T-helper 9 cell (primary cell): Measurements from ENCODE around the gene EIF3A.
A peak's percentile ranks its signal among the peaks of the same experiment; 100 is the strongest.
"Not testable (repeated sequence)": the region's sequence is repeated elsewhere in the genome, so short reads cannot be mapped to it uniquely, and the experiment has no call there.

Experiments used
- DNase-seq: peaks from one replicate; pipeline ENCODE4 v3.0.0-alpha.2; 2020

EIF3A gene

DNA sequence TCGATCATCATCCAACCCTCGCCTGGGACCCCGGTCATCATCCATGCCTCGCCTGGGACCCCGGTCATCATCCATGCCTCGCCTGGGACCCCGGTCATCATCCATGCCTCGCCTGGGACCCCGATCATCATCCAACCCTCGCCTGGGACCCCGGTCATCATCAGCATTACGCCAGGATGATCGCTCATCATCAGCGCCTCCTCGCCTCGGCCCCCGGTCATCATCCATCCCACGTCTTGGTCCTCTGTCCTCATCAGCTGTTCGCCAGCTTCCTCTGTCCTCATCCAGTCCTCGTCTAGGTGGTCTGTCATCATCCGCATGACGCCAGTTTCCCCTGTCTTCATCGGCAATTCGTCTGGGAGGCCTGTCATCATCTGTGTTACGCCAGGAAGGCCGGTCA, 38.4 kb downstream of the EIF3A start:
- DNase-seq = no peak

DNA sequence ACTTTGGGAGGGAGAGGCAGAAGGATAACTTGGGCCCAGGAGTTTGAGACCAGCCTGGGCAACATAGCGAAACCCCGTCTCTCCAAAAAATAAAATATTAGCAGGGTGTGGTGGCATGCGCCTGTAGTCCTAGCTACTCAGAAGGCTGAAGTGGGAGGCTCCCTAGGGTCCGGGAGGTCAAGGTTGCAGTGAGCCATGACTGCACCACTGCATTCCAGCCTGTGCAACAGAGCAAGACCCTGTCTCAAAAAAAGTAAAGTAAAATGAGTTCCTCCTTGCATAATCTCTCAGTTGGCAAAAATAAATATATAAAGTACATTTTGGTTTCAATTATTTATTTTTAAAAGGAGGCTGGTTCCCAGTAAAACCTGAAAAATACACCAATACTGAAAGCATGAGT, 39.3 kb downstream of the EIF3A start:
- DNase-seq = no peak

DNA sequence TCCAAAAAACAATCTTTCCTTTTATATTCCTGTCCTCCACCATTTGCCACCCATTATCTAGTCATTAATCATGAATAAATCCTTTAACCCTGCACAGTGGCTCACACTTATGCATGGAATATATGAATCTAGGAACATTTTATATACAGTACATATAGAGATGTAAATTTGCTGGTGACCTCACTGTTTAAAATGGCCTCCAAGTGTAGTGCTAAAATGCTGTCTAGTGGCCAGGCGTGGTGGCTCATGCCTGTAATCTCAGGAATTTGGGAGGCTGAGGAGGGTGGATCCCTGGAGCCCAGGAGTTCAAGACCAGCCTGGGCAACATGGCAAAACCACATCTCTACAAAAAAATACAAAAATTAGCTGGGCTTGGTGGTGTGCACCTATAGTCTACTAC, 41.5 kb downstream of the EIF3A start:
- DNase-seq = no peak

DNA sequence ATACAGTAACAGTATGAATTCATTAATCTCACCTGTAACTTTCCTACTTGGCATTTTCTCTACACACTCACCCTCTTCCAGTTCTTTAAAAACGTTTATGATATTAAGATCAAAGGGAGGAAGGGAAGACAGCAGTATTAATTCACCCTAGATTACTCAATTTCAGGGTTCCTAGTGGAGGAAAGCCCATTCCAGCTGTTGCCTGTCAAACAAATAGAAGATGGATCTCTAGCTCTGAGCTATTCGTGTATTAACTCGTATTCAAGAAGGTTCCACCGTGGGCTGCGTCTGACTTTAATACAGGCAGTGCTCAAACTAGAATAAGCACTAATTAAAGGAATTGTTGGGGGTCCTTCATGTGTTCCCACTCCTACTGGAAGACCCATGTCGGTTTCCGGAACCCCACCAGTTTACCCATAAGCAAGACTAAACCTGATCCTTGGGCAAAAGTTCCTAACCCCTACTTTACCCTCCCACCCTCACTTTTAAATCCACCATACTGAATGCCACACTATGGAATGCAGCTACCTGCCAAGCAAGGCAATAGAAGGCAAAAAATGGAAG, 49.0 kb downstream of the EIF3A start:
- DNase-seq = no peak

DNA sequence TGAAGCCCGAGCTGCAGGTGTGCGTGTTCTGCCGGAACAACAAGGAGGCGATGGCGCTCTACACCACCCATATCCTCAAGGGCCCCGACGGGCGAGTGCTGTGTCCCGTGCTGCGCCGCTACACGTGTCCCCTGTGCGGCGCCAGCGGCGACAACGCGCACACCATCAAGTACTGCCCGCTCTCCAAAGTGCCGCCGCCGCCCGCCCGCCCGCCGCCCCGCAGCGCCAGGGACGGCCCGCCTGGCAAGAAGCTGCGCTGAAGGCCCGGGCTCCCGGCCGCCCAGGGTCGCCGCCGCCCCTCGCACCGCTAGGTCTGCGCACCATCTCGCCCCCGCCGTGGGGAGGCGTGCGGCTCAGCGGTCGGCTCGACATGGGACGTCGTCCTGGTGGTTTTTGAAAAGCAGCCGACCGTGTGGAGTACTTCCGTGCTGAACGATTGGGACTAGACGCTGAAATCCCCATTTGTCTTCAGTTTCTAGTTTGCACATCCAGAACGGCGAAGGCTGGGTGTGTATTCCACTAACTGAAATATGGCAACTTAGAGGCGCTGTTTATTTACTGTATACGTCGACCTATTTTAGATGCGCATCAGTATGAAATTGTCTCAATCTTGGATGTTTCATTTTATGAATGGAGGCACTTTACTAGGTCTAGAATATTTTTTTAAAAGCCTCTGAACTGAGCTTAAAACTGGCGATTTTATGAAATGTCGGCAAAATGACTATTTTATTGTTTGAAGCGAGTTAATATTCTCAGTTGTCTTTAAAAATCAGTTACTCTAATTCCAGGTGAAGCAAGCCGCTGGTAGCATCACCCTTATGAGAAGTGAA, 50.0 kb downstream of the EIF3A start:
- DNase-seq = peak; percentile 32

DNA sequence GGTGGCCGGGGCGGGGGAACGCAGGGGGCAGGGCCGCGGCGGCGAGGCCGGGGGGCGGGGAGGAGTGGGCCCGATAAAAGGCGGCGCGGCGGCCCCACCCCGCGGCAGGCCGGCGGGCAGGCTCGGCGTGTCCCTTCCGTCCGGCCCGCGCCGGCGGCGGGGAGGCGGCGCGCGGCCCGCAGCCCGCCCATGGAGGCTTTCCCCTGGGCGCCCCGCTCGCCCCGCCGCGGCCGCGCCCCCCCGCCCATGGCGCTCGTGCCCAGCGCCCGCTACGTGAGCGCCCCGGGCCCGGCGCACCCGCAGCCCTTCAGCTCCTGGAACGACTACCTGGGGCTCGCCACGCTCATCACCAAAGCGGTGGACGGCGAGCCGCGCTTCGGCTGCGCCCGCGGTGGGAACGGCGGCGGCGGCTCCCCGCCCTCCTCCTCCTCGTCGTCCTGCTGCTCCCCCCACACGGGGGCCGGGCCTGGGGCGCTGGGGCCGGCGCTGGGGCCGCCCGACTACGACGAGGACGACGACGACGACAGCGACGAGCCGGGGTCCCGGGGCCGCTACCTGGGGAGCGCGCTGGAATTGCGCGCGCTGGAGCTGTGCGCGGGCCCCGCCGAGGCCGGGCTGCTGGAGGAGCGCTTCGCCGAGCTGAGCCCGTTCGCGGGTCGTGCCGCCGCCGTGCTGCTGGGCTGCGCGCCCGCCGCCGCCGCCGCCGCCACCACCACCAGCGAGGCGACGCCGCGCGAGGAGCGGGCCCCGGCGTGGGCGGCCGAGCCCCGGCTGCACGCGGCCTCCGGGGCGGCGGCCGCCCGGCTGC, 50.8 kb downstream of the EIF3A start, which contains the start of gene NANOS1:
Gene NANOS1 (plus strand): TSS at position 102 of the 808 bp plus-strand sequence. CDS start 88 bp downstream, at position 190.
- DNase-seq = no peak

DNA sequence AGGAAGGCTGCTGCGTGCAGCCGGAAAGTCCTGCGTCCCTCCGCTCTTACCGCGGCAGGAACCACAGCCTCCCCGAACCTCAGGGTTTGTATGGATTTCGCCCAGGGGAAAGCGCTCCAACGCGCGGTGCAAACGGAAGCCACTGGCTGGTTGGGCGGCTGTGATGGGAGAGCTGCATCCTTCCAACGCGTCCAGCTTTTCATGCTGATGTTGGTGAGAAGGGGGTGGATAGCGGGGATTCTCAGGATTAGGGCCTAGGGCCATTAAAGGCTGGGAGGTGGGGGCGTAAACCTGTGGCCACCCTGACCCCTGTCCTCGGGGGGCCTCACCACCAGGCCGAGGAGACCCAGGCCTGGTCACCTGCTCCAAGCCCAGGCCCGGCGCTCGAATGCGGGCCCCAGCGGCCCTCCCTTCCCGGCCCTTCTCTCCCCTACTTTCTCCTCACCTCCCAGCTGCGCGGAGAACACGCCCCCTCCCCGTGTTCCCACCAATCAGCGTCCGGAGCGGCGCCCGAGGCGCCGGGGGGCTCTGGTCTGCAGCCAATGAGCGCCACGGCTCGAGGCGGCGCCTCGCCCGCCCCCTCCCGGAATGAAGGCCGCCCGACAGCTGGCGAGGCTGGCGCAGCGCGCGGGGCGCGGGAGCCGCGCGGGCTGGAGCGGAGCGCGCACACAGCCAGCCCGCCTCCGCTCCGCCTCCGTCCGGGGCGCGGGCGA, 51.6 kb downstream of the EIF3A start:
- peak; percentile 71 for DNase-seq

DNA sequence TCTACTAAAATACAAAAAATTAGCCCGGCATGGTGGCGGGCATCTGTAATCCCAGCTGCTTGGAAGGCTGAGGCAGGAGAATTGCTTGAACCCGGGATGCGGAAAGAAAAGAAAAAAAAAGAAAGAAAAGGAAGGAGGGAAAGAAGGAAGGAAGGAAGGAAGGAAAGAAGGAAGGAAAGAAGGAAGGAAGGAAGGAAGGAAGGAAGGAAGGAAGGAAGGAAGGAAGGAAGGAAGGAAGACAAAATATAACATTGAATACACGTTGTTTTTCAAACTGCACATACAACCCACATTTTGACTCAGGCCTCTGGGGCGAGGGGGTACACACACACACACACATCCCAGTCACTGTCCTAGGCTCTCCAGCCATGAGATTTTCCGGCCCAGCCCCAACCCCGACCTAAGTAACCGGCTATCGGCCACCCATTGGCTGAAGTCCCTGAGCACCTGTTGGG, 52.1 kb downstream of the EIF3A start:
- DNase-seq = not testable (repeated sequence)

DNA sequence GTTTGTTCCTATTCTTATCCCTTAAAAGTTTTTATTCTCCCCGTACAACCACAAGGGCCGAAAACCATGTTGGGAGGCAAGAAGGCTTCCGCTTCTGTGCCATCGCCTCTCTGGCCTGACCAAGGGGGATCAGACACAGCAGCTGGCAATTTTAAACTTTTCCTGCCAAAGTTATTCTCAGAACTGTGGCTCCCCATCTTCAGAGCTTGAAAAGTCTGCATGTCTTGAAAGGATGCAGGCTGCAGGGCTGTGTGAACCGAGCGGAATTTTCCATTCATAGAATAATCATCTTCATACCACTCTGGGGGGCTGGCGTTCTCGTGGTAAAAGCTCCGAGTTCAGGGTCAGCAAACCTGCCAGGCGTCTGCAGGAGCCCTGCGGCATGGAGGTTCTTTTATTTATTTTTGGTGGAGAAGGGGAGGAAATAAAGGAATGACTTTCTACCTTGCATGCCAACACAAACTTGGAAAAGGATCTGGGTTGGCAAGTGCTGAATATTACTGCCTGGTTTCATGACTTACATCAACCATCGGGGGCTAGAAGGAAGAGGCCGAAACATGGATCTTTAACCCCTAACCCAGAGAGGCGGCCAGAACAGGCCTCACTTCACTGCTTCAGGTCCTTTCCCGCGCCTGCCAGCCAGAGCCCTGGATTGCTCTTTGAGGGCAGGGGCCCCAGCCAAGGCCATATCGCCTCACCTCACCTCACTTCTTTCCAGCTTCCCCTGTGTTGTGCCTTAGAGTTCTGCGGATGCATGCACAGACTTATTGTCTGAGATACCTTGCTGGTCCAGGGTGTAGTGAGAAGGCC, 54.1 kb downstream of the EIF3A start:
- DNase-seq = no peak

DNA sequence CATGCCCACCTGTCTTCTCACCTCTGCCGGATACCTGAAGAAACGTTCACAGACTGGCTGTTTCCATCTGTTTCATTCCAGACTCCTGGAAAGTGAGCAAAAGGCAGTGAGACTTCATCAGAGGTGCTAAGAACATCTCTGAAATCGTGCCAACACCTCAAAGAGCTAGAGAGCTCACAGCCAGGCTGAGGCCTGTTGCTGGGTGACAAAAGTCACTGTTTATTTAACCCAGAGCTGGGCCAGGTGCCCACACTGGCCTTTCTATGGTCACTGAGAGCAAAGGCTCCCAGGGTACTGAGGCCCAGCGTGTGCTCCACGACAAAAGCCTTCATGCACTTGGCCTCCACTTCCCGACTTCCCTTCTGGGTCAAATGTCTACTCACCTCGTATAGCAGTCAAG, 54.8 kb downstream of the EIF3A start:
- no peak for DNase-seq

DNA sequence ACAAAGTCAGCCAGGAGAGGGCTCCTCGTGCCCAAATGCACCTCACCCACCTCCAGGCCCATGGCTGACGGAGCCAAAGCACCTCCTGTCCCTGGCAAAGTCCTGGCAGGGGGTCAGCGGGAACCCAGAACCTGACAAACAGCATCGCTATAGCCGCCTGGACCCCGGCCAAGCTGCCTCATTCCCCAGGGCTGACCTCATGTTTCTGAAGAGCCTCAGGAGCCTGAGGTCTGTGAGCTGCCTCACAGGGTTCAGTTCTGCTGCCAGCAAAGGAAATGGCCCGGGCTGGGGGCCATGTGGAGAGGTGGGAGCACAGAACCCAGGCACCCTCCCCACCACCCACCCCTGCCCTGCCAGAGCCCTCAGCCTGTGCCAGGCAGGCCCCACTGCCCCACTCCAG, 55.3 kb downstream of the EIF3A start:
- no peak for DNase-seq

DNA sequence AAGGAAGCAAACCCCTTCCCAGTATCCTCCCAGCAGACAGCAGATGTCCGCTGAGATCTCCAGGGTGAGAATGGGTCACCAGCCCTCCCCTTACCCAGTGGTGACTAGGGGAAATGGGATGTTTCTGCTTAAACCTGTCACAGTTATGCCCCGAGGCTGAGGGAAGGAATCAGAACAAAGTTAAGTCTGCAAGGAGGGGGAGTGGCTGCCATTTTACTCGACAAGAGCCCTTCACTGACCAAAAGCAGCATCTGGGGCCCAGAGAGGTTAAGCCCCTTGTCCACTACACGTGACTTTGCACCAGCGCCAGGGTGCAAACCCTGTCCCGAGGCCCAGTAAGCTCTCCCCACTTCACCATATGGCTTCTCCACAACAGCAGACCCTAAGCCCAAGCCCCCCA, 55.7 kb downstream of the EIF3A start:
- no peak for DNase-seq

DNA sequence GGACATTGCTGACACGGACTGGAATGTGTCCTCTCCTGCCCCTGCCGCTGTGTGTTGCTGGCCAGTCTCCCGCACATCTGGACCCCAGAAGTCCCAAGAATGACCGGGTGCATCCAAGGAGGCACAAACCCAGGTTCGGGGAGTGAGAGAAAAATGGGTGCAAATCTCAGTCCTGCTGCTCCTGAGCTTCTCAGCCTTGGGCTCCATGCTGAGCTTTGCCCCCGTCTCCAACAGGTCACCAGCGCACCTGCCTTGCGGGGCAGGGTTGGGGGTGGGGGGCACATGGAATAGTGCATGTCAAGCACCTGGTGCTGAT, 57.1 kb downstream of the EIF3A start:
- DNase-seq = no peak

DNA sequence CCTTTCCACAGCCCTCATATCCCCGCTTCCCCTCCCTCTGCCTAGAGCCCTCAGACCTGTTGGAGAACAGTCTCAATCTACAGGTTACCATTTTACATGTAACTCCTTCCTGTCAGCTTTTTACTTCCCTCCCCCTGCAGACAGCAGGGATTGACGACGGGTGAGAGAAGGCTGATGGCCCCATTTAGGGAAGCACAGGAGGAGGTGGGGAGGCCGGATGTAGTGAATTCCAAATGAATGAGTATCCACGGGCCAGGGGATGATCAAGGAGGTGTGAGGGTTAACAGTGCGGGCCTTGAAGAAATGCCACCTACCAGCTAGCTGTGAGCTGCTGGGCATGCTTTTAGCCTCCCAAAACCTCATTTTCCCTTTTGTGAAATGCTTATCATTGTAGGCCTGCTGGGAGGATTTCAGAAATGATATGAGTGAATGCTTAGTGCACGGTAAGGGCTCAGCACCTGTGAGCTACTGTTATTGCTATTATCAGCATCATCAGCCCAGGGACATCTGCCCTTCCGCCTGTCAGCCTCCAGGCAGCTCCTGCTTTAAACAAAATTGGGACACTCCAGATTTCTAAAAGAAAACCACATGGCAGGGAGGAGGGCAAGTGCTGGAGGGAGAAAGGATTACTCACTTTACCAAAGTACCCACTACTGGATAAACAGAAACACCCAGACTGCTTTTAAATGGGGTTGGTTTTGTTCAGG, 57.6 kb downstream of the EIF3A start:
- DNase-seq = no peak

DNA sequence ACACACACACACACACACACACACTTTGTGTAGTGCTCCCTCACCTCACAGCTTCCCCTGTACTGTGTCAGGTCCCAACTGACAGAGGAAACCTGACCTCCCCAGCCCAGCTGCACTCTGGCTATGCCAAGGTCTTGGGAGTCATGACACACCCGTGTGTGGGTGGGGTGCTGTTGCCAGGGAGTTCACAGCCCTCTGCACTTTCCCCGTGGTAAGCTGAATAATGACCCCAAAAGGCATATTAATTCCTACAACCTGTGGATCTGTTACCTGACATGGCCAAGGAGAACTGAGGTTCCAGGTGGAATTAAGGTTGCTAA, 60.0 kb downstream of the EIF3A start:
- DNase-seq = no peak

DNA sequence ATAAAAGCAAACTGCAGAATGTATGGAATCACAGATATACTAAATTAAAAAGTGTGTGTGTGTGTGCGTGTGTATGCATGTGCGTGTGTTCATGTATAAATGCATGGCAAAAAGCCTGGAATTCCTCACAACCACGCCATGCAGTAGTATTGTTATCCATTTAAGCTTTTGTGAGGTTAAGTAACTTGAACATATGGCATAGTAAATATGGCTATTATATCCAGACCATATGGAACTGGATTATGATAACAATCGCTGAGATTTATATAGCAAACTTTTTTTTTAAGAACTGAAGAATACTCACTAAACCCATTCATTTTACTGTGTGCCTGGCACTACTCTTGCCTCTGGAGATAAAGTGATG, 73.4 kb downstream of the EIF3A start:
- no peak for DNase-seq

DNA sequence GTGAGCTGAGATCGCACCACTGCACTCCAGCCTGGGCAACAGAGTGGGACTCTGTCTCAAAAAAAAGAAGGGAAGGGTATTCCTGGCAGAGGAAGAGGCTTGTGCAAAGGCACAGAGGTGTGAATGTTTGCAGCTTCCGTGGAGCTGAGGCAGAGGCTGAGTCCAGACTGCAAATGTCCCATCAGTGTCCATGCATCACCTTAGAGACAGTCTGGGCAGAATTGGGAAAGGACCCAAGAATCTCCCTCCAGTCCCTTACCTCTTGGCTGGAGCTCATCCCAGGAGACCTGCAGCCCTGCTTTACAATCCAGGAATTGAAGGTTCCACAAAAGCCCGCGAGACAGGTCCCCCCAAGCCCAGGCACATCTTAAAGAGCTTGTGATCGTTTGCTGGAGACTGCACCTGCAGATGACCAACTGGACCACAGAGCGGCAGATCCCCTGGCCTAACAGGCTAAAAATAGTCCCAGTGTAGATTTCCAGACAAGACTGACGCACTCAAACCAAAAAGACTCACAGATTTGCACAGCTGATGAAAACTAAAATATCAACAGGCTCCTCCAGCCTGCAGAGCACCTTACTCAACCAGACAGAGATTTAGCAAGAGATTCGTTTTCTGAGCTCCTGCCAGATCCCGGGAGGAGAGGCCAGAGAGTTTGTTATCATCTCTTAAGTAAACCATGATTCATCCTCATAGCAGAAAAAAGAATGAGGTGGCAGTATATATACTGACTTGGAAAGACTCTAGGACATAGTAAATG, 74.0 kb downstream of the EIF3A start:
- no peak for DNase-seq

DNA sequence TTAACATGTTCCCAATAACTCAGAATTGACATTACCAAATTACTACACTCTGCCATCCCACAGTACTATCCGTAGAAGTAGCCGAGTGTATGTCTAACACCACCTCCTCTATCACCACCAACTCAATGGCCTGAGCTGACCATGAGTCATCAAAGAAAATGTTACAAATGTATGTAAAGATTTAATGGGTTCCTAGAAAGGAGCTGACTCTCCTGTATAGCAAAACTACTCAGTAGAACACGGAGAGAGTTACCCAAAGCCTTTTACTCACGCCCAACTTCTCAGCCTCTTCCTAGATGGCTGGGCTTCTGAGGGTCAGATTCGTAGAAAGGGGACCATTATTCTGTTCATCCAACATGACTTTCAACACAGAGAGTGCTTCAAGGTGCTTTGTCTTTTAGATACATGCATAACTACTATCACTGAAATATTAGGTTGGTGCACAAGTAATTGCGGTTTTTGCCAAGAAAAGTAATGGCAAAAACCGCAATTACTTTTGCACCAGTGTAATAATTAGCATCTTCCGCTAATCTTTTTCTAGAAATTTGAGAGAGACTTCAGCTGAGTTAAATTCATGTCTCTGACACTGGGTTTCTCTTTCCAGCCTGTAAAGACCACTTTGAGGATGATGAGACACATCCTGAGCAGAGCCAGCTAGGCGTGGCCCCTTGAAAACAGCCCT, 75.1 kb downstream of the EIF3A start:
- DNase-seq = no peak

DNA sequence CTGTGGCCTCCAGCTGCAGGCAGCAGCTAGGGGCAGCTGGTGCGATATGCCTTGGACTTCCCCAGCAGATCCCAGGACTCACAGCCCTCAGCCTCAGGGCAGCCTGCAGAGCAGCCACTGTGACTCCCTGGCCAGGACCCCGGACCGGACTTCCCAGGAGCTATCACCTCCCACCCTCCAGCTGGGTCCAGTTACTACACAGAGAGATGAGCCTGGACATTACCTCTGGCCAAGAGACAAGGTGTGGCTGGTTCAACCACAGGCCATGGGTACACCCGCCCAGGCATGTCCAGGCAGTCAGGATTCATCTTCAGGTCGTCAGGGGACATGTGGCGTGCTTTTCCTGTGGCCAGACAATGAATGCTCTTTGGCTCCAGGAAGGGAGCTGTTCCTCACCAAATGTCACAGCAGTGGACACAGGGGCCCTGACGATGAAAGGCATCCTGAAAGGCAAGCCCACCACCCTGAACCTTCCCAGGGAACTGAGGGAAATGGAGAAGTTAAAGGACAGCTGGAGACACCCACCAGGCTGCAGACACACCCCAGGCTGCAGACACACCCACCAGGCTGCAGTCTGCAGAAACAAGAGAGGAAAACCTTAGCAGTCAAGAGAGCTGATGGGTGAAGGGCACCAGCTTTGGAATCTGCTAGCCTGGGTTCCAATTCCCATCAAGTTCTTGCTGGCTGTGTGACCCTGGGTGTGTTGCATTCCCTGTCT, 76.9 kb downstream of the EIF3A start:
- DNase-seq = no peak
